DOHH2 (cell line): Measurements from ENCODE around the gene LYRM4.

ENCODE experiments used
- H3F3A ChIP-seq: fragments of 200-600 bp; sonication (generic), shearing (Covaris generic); 2 replicates; pipeline ENCODE4 v1.6.0; 2016; ENCODE audit warnings: antibody characterized with exemption, mild to moderate bottlenecking; ENCODE audit not compliant: control insufficient read depth, insufficient read depth
- H3K27ac ChIP-seq: fragments of 200-600 bp; sonication (generic); 2 replicates; pipeline ENCODE4 v1.5.1; 2014; ENCODE audit warnings: low read depth, mild to moderate bottlenecking, low read length, moderate library complexity
- H3K27me3 ChIP-seq: fragments of 200-600 bp; sonication (generic); 2 replicates; pipeline ENCODE4 v1.6.1; 2014; ENCODE audit warnings: mild to moderate bottlenecking, low read length, mixed read lengths; ENCODE audit not compliant: control insufficient read depth
- H3K36me3 ChIP-seq: fragments of 200-600 bp; sonication (generic); 2 replicates; pipeline ENCODE4 v1.6.1; 2014; ENCODE audit warnings: mild to moderate bottlenecking, low read length, moderate library complexity, mixed read lengths; ENCODE audit not compliant: control insufficient read depth
- H3K4me1 ChIP-seq: fragments of 200-600 bp; sonication (generic); 2 replicates; pipeline ENCODE4 v1.6.1; 2014; ENCODE audit warnings: mild to moderate bottlenecking, low read length, mixed read lengths; ENCODE audit not compliant: control insufficient read depth
- H3K4me2 ChIP-seq: fragments of 200-600 bp; sonication (generic); 2 replicates; pipeline ENCODE4 v1.6.0; 2014; ENCODE audit warnings: mild to moderate bottlenecking, low read length, moderate library complexity
- H3K4me3 ChIP-seq: fragments of 200-600 bp; sonication (generic); 2 replicates; pipeline ENCODE4 v1.5.1; 2014; ENCODE audit warnings: mild to moderate bottlenecking, low read length, mixed read lengths
- H3K79me2 ChIP-seq: fragments of 200-600 bp; sonication (generic); 2 replicates; pipeline ENCODE4 v1.6.1; 2014; ENCODE audit warnings: mild to moderate bottlenecking, low read length, mixed read lengths; ENCODE audit not compliant: control insufficient read depth
- H3K9me2 ChIP-seq: fragments of 200-600 bp; sonication (generic); replicated peaks from 2 replicates; pipeline ENCODE4 v1.6.1; 2014; ENCODE audit warnings: mild to moderate bottlenecking, low read length, mixed read lengths; ENCODE audit not compliant: control insufficient read depth
- H3K9me3 ChIP-seq: fragments of 200-600 bp; sonication (generic); 2 replicates; pipeline ENCODE4 v1.6.1; 2014; ENCODE audit warnings: antibody characterized with exemption, low read length, mixed read lengths; ENCODE audit not compliant: control insufficient read depth, insufficient read depth
- H4K20me1 ChIP-seq: fragments of 200-600 bp; sonication (generic); 2 replicates; pipeline ENCODE4 v1.6.0; 2014; ENCODE audit warnings: low read depth, mild to moderate bottlenecking, antibody characterized with exemption, low read length, moderate library complexity; ENCODE audit not compliant: control insufficient read depth, insufficient read depth
- EZH2phosphoT487 ChIP-seq: fragments of 200-600 bp; sonication (generic); IDR thresholded peaks from 2 replicates; pipeline ENCODE4 v1.6.1; 2017; ENCODE audit warnings: borderline replicate concordance, mild to moderate bottlenecking, antibody characterized with exemption, low read length, moderate library complexity, mixed read lengths
- TF ChIP-seq, protein P1 (sequence below): fragments of 200-600 bp; sonication (generic); IDR thresholded peaks from one replicate; pipeline ENCODE4 v1.5.1; 2014; ENCODE audit warnings: antibody characterized with exemption, mild to moderate bottlenecking, low read depth, low read length; ENCODE audit not compliant: poor library complexity, severe bottlenecking

The LYRM4 gene

DNA sequence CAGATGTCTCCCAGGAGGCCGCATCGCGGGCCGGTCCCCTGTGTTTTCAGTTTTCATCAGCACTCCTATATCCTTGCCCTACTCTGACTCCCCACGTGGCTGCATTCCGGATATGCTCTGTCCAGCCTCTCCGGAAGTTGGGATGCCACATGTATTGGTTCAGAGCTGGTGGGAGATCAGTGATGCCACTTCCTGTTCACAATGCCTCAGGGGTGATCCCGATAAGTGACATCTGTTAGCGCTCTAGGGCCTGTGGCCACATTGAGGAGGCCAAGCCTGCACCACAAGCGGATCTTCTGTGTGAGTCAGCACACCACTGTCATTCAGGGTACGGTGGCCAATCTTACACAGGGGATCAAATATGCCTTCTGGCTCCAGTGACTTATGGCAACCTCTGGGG, 117.8 kb downstream of the LYRM4 start:
- Histone ChIP-seq H4K20me1 (peaks cover 3% of the 10 kb centered on the region; the same call in 1 of the 2 replicates), H3K27ac (no peak overlapping the region), H3K9me3 (no peaks in the 10 kb centered on the region), H3K4me1 (peaks cover 25% of the 10 kb centered on the region), H3K4me2 (no peak overlapping the region), H3K36me3 (no peaks in the 10 kb centered on the region), H3K9me2 (no peaks in the 10 kb centered on the region), H3K27me3 (no peaks in the 10 kb centered on the region), H3K79me2 (no peaks in the 10 kb centered on the region; the same call in 1 of the 2 replicates), H3F3A (peaks cover 3% of the 10 kb centered on the region; the same call in 1 of the 2 replicates), H3K4me3 (no peak overlapping the region)
- no peak for TF ChIP-seq EZH2phosphoT487
- TF ChIP-seq, protein P1, sequence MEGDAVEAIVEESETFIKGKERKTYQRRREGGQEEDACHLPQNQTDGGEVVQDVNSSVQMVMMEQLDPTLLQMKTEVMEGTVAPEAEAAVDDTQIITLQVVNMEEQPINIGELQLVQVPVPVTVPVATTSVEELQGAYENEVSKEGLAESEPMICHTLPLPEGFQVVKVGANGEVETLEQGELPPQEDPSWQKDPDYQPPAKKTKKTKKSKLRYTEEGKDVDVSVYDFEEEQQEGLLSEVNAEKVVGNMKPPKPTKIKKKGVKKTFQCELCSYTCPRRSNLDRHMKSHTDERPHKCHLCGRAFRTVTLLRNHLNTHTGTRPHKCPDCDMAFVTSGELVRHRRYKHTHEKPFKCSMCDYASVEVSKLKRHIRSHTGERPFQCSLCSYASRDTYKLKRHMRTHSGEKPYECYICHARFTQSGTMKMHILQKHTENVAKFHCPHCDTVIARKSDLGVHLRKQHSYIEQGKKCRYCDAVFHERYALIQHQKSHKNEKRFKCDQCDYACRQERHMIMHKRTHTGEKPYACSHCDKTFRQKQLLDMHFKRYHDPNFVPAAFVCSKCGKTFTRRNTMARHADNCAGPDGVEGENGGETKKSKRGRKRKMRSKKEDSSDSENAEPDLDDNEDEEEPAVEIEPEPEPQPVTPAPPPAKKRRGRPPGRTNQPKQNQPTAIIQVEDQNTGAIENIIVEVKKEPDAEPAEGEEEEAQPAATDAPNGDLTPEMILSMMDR: no peak

- no peak overlapping the region for H3K4me2 ChIP-seq
Measured at GRCh38 chr6:5142131-5142530, 118.6 kb downstream of the LYRM4 start.

DNA sequence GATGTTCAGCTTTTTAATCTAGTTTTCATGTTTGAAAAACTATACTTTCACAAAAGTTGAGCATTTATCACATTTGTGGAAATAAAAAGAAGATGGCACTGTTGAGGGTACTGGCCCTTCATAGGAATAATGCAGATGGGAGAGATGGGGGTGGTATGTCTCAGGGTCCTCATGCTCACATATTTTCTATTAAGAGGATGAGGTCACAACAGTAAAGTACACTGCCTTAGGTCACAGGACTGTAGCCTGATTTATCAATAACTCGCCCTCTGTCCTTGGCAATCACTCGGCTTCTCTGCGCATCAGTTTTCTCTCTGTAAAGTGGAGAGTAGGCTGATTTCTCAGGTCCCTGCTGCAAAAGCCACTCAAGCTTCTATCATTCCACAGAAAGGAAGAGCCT, 119.7 kb downstream of the LYRM4 start:
- peak overlapping the region; percentile 69 for H3K4me2 ChIP-seq
- H3K4me3 ChIP-seq: peak overlapping the region; percentile 45
- H3F3A ChIP-seq: peaks cover 3% of the 10 kb centered on the region; the same call in 1 of the 2 replicates
- no peaks in the 10 kb centered on the region for H3K27me3 ChIP-seq
- H4K20me1 ChIP-seq: peaks cover 3% of the 10 kb centered on the region; the same call in 1 of the 2 replicates
- no peaks in the 10 kb centered on the region for H3K36me3 ChIP-seq
- H3K9me2 ChIP-seq: no peaks in the 10 kb centered on the region
- H3K9me3 ChIP-seq: no peaks in the 10 kb centered on the region
- H3K4me1 ChIP-seq: peaks cover 26% of the 10 kb centered on the region
- H3K79me2 ChIP-seq: no peaks in the 10 kb centered on the region; the same call in 1 of the 2 replicates
- TF ChIP-seq EZH2phosphoT487: no peak
- TF ChIP-seq, protein P1: no peak
- H3K27ac ChIP-seq: no peak overlapping the region

More at GRCh38 chr6:5142131-5142530, 118.6 kb downstream of the LYRM4 start:
- H3K27ac ChIP-seq: no peak overlapping the region
- peaks cover 3% of the 10 kb centered on the region; the same call in 1 of the 2 replicates for H3F3A ChIP-seq
- peaks cover 3% of the 10 kb centered on the region; the same call in 1 of the 2 replicates for H4K20me1 ChIP-seq
- H3K9me3 ChIP-seq: no peaks in the 10 kb centered on the region
- H3K79me2 ChIP-seq: no peaks in the 10 kb centered on the region; the same call in 1 of the 2 replicates
- H3K27me3 ChIP-seq: no peaks in the 10 kb centered on the region
- no peaks in the 10 kb centered on the region for H3K9me2 ChIP-seq
- H3K4me3 ChIP-seq: no peak overlapping the region
- peaks cover 25% of the 10 kb centered on the region for H3K4me1 ChIP-seq
- no peaks in the 10 kb centered on the region for H3K36me3 ChIP-seq
- TF ChIP-seq, protein P1: no peak
- no peak for TF ChIP-seq EZH2phosphoT487
